GM21825 (cell line): ENCODE data around the gene FGD2.

Experiments
- ATAC-seq: cut with Tn5 transposase; IDR thresholded peaks from one replicate; pipeline ENCODE4 v1.9.1; 2021; ENCODE audit warnings: mild to moderate bottlenecking, moderate library complexity; ENCODE audit not compliant: unreplicated experiment

FGD2 gene

DNA sequence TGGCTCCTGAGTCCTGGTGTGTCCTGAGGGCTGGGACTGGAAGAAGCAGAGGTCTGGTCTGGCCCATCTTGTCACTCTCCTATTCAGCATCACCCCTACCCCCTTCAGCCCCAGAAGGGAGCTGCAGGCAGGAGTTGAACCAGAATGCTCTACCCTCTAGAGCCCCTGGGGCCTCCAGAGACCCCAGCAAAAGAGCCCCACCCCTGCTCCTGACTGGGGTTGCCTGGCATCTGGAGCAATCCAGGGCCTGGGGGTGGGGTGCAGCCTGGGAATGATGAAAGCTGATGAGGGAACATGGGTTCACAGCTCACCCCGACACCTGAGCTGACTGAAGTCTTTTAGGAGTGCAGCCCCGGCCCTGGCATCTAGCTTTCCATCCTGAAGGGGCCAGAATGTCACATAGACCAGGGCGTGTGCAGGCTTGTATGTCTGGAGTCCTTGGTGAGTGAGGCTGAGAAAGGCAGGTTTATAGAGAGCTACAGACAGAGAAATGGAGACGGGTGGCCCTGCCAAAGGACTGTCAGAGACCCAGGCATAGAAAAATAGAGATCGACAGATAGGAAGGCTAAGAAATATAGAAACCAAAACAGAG, 12.2 kb downstream of the FGD2 start:
- ATAC-seq, result no peak

DNA sequence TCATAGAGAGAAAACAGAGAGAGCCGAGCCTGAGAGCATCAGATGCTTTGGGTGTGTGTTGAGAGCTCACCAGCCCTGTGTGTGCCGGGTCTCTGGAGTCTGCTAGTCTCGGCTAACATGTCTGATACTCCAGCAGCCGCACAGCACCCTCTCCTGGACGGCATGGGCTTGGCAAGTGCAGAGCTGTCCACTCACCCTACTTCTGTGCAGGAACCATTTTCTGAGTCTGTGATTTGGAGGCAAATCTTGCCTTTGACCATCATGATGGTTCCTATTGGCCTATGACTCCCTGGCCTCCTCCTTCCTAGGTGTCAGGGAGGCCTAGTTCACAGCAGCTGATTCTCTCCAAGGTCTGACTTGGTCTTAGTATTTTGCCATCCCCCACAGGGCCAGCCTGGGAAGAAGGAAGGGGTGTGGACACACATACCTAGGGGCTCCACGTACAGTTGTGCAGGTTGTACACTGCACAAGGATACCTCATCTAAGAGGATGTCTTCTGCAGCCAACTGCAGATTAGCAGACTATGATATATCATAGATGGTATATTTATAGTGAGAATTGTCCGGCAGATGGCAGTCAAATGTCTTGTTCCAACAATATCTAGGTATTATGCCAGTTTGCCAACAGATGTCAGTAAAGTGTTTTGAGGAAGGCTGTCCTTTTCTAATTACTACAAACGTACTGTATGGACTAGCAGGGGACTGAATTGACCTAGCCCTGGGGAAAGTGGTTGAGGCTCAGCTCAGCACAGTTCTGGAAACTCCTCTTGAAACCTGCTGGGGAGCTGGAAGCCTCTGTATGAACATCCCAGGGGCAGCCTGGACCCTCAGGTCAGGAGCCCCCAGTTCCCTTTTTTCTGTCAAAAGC, 13.0 kb downstream of the FGD2 start:
- ATAC-seq, result peak; percentile 83

DNA sequence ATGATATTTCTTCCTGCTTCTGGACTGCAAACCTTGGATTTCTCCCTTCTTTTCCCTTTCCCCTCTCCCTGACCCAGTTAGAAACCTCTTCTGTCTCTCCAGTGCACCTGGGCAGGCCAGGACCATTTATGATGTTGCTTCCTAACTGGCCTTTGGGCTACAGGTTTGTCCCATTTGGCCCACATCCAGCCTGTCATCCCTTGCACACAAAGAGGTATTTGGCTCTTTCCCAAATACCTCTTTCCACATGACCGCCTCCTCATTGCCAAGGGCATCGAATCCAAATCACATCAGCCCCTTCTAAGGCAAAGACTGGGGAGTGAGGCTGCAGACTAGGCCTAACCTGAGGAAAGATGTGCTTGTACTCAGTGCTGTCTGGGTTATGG, 13.6 kb downstream of the FGD2 start:
- no peak for ATAC-seq

DNA sequence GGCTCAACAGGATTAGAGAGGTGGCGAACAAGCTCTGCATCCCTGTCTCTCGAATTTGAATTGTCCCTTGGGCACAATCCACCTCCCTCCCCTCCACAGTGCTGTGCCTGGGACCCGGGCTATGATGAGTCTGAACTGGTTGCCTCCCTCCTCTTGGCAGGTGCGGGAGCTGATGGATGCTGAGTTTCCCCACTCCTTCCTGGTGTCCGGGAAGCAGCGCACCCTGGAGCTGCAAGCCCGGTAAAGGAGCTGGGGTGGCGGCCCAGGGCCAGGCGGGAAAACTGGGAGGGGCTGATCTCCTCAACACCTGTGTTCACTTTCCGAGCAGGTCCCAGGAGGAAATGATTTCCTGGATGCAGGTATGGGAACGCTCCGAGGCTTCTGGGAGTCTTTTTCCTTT, 14.9 kb downstream of the FGD2 start:
- ATAC-seq, result no peak

DNA sequence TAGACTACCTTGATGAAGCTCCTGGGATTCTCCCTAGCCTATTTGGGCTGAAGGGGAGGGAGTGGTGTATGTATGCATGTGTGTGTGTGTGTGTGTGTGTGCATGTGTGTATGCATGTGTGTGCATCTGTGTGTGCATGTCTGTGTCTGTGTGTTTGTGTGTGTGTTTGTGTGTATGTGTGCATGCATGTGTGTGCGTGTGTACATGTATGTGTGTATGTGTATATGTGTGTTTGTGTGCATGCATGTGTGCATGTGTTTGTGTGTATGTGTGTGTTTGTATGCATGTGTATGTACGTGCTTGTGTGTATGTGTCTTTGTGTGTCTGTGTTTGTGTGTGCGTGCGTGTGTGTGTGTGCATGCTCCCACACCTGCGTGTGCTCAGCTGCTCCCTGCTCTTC, 15.4 kb downstream of the FGD2 start:
- no peak for ATAC-seq

DNA sequence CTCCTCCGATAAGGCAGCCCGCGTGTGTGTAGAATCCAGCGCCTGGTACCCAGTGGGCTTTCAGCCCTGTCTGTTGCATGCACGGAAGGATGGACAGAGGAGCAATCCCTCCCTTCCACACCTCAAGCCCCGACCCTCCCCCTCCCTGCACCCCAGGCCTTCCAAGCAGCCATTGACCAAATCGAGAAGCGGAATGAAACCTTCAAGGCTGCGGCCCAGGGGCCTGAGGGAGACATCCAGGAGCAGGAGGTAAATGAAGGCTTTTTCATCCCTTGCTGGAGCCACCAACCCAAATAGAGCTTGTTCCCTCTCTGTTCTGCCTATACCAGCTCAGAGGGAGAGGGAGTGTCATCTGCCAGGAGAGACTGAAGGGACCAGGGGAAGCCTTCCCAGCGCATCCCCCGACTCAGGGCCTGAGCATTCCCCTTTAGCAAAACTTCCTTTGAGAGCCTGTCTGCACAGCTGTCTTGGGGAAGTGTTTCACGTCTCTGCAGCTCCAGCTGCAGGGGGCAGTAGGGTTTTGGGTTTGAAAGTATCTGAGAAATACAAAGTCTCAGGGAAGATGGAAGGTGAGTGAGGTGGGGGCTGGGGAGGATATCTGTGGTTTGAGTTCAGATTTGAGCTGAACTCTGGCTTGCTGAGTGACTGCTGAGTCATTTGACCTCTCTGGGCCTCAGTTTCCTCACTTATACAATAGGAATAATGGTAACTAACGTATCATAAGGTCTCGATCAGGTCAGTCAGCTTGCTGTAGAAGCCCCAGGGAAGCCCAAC, 16.1 kb downstream of the FGD2 start:
- ATAC-seq, result no peak

DNA sequence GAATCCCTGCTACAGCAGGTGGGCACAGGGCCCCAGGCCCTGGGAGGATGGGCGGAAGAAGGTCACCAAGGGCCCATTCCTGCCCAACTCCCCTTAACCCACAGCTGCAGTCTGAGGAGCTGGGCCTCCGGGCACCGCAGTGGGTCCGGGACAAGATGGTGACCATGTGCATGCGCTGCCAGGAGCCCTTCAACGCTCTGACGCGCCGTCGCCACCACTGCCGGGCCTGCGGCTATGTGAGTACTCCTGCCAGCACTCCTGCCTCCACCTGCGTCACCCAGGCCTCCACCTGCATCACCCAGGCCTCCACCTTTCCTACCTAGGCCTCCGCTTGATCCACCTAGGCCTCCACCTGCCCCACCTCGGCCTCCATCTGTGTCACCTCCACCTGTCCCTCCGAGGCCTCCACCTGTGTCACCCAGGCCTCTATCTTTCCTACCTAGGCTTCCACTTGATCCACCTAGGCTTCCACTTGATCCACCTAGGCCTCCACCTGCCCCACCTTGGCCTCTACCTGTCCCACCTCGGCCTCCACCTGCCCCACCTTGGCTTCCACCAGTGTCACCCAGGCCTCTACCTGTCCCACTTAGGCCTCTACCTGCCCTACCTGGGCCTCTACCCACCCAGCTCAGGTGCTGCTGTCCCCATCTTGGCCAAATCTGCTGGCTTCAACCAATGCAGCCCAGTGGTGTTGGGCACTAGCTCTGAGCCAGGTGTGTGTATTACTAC, 16.8 kb downstream of the FGD2 start:
- ATAC-seq, result no peak

DNA sequence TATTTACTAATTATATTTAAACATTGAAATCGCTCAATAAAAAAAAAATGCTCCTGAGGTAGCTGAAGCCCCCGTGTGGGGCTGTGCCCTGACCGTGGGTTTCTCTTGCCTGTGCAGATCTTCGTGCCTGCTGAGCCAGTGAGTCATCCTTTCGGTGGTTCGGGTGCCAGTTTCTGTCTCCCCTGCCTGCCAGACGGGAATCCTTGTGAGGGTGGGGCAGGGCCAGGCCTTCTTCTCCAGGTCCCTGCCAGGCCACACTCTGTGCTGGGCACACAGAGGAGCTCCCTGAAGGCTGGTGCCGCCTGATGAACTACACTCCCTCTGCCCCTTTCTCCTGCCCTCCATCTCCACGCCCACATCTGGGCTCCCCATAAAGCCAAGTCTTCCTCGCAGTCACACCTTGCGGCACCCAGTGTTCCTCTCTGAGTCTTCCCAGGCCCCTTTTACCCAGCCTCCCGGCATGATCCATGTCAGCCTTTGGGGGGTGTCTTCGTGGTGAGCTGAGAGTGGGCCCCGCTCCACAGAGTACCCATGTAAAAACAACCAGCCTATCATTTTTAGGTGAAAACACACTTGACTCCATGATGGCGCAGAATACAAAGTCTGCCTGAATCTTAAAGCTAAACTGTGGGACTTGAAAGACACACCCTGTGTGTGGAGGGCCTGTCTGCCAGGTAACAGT, 19.3 kb downstream of the FGD2 start:
- no peak for ATAC-seq

DNA sequence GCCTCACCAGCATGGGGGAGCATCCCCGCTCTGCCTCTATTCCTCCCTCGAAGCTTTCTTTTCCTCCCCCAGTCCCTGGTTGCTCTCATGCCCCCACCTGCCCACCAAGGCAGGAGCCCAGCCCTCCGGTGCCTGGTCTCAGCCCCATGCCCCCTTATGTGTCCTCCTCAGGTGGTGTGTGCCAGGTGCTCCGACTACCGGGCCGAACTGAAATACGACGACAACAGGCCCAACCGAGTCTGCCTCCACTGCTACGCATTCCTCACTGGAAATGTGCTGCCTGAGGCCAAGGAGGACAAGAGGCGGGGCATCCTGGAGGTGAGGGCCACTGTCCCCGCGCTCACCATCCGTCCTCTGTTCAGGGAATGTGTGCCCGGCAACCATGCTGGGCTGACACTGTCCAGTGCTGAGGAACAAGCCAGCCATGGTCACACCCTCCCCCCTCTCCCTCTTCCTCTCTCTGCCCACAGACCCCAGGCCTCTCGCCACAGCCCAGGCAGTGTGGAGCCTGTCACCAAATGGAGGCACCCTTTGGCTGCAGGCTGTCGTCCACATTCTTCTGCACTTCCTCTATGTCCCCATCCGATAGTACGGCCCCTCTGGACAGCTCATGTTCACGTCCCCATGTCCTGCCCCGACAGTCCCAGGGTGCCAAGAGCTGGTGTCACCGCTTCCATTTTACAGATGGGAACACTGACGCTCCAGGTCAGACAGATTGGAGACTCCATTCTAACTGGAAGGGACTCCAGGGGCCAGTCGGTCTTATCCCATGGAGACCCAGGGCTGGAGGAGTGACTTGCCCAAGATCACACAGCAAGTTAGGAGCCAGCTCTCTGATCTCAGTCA, 20.4 kb downstream of the FGD2 start:
- no peak for ATAC-seq

DNA sequence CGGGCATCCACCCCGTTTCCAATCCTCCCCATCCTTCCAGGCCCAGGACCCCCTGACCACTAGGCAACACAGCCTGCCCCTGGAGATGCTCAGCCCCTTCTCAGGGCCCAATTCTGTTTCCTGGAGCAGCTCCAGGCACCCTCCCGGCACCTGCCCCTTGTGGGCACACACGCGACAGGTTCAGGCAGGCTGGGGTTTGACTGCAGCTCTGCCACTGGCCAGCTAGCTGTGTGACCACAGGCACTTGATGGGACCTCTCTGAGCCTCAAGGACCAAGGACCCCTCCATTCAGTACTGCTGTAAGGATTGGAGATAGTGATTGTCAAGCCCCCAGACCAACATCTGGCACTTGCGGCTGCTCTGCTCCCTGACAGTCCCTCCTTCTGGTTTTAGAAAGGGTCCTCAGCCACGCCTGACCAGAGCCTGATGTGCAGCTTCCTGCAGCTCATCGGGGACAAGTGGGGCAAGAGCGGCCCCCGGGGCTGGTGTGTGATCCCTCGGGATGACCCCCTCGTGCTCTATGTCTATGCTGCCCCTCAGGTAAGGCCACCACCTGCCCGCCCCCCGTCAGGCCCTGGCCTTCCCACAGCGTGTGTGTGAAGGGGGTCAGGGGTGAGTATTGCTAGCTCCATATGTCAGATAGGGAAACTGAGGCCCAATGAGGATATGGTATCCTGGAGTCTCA, 21.7 kb downstream of the FGD2 start:
- no peak for ATAC-seq

DNA sequence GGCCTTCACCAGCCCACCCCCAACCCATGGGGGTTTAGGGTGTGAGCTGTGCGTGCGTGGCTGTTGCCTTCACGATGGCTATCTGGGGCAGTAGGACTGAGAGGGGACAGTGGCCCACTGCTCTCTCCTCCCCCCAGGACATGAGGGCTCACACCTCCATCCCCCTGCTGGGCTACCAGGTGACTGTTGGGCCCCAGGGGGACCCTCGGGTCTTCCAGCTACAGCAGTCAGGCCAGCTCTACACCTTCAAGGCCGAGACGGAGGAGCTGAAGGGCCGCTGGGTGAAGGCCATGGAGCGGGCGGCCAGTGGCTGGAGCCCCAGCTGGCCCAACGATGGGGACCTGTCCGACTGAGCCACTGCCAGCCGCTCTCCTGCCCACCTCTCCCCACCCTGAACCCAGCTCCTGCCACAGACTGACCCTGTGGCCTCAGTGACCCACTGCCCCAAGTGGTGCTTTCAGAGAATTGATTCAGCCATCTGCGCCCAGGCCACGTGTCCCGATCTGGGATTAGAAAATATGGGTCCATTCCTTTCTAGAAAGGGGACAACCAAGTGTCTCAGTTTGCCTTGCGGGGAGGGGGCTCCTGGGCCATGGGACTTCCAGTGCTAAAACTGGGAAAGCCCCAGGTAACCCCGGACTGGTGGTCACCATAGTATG, 22.5 kb downstream of the FGD2 start:
- ATAC-seq, result no peak

DNA sequence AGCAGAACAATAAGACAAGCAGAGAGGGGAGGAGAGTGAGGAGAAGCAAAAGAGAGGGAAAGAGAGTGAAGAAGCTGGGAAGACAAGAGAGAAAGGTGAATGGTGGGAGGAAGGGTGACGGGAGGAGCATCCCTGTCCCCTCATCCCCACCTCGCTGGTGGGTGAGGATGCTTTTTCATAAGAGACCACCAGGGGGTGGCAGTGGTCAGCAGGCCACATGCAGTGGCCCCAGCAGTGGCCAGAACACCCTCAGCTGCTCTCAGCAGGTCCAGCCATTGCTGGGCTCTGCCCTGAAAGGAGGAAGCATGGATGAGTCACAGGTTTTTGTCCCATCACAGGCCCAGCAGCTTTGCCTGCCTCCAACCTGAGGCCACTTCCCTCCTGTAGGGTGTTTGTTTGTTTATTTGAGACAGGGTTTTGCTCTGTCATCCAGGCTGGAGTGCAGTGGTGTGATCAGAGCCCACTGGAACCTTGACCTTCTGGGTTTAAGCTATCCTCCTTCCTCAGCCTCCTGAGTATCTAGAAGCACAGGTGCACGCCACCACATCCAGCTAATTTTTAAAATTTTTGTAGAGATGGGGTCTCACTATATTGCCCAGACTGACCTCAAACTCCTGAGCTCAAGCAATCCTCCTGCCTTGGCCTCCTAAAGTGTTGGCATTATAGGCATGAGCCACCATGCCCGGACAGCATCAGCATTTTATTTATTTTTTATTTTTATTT, 24.0 kb downstream of the FGD2 start:
- ATAC-seq, result no peak

DNA sequence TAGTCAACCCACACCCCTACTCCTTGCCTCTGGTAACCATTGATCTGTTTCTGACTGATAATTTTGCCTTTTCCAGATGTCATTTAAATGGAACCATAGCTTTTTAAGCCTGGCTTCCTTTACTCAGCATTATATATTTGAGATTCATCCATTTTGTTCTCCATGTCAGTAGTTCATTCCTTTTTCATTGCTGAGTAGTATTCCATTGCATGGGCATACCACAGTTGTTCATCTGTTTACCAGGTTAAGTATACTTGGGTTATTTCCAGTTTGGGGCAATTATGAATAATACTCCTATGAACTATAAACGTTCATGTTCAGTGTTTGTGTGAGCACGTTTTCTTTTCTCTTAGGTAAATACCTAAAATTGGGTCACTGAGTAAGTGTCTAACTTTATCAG, 25.1 kb downstream of the FGD2 start:
- ATAC-seq, result no peak

DNA sequence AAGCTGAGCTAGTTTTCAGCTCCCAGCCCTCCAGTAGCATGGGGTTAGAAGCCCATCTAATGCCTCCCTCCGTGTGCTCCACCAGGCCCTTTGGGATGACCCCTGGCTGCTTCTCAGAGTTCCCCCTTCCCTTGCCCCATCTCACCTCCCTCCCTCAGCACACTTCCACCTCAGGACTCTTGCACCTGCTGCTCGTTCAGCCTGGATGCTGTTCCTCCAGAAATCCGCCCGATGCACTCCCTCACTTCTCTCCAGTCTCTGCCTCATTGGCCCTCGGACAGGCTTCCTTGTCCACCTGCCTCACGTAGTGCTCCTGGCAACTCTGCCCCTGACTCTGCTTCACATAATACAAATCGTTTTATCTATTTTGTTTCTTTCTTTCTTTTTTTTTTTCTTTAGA, 26.8 kb downstream of the FGD2 start:
- ATAC-seq, result no peak

DNA sequence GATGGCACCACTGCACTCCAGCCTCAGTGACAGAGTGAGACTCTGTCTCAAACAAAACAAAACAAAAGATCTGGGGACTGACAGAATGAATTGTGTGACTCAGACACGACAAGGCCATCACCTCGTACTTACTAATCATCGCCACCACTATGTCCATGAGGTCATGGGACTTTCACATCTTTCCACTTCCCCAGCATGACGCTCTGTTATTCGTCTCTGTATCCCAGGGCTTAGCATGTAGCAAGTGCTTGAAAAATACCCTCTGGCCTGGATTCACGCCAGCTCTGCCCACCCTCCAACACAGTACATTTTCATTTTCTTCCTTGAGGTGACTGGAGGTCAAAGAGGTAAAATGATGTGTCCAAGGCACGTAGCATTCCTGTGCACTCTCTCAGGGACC, 27.8 kb downstream of the FGD2 start:
- ATAC-seq, result no peak

DNA sequence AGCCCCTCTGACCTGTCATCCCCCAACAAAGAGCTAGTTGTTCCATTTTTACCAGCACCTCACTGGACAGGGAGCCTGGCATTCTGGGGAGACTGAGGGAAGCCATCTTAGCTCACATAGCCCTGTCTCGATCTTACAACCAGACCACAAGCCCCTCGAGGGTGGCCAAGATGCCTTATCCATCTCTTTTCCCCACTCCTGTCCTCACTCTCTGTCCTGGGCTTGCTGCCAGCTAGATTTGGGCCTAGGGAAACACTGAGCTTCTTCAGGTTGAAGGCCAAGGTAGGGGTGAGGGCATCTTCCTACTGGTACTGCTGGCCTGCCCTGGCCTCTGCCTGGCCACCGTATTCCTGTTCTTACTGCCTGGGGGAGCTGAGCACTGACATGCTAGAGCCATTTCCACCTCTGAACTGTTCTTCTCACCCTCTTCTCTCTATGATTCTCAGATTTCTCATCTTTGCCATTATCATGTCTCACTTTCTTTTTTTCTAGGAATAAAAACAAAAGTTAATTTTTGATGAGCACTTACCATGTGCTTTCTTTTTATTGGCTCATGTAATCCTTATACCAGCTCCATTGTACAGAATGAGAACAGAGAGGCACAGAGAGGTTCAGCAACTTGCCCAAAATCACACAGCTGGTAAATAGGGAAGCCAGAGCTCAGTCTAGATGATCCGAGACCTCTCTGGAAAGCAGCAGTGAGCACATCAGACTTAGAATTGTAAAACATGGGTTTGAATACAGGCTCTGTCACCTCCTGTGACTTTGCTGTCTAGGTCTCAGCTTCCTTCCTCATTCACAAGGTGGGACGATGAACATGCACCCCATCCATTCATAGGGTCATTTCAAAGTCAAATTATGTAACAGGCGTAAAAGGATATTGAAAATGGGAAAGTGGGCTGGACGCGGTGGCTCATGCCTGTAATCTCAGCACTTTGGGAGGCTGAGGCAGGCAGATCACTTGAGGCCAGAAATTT, 28.7 kb downstream of the FGD2 start:
- no peak for ATAC-seq

DNA sequence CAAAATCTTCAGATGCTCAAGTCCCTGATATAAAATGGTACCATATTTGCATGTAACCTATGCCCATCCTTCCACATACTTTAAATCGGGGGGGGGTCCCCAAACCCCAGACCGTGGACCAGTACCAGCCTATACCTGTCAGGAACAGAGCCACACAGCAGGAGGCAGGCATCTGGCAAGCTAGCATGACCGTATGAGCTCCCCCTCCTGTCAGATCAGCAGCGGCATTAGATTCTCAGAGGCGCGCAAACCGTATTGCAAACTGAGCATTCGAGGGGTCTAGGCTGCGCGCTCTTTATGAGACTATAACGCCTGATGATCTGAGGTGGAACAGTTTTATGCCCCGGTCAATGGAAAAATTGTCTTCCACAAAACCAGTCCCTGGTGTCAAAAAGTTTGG, 30.7 kb downstream of the FGD2 start:
- ATAC-seq, result no peak
